ENCODE results near the gene FALEC. TPM values are rescaled to one million over a fixed set of nuclear protein-coding genes. Genes with fewer than 3 reads are reported as not detected.

FALEC gene
- total and polyA plus RNA-seq, 9 of the 15 experiments (the other 6 are each of a cell fraction or from before 2014, with no cell fraction given), result 0.15 to 1.8 (median 0.53) TPM; not detected in 5

GRCh38 chr1:150561254-150561973, 45.9 kb downstream of the FALEC start (continued):
- TF ChIP-seq JUN (IDR thresholded peaks at IDR 0.05; ENCODE audit: borderline replicate concordance, low read depth, low read length) (0 out of 2 replicates have a peak, but pooled peaks have one; percentile 30), JUN (CRISPR knock-in tag; IDR thresholded peaks at IDR 0.05; ENCODE audit: borderline replicate concordance) (no peak), TAF15 (IDR thresholded peaks at IDR 0.05; ENCODE audit: low read depth, low read length) (no peak), CEBPG (CRISPR knock-in tag; IDR thresholded peaks at IDR 0.05) (no peak), CEBPG (tag; conservative IDR thresholded peaks at IDR 0.05 in 1 of 2, IDR thresholded peaks at IDR 0.05 in 1 of 2) (no peak), E2F5 (CRISPR knock-in tag; IDR thresholded peaks at IDR 0.05) (no peak), MEF2D (tag; conservative IDR thresholded peaks at IDR 0.05; ENCODE audit: low read depth) (no peak), GABPA (tag; conservative IDR thresholded peaks at IDR 0.05; ENCODE audit: low read depth) (no peak), ZNF507 (tag; conservative IDR thresholded peaks at IDR 0.05) (no peak), XRCC3 (IDR thresholded peaks at IDR 0.05) (no peak), MED1 (CRISPR knock-in tag; IDR thresholded peaks at IDR 0.05; ENCODE audit: borderline replicate concordance) (no peak), FOXP4 (CRISPR knock-in tag; IDR thresholded peaks at IDR 0.05; ENCODE audit: borderline replicate concordance) (peak; percentile 85; the same call in 1 of the 2 replicates), TOE1 (IDR thresholded peaks at IDR 0.05; ENCODE audit: borderline replicate concordance) (peak; percentile 55), TOE1 (CRISPR knock-in tag; IDR thresholded peaks at IDR 0.05; ENCODE audit: borderline replicate concordance, low read depth) (no peak), ATF1 (CRISPR knock-in tag; IDR thresholded peaks at IDR 0.05) (no peak), ATF1 (tag; IDR thresholded peaks at IDR 0.05) (no peak; the same call in 1 of the 2 replicates), TFE3 (CRISPR knock-in tag; IDR thresholded peaks at IDR 0.05) (no peak), PURB (CRISPR knock-in tag; IDR thresholded peaks at IDR 0.05; ENCODE audit: low read depth) (no peak), ARID1B (IDR thresholded peaks at IDR 0.05) (peak; percentile 55), DIDO1 (tag; IDR thresholded peaks at IDR 0.05; ENCODE audit: low read depth) (no peak)
- TF ChIP-seq, protein P1, sequence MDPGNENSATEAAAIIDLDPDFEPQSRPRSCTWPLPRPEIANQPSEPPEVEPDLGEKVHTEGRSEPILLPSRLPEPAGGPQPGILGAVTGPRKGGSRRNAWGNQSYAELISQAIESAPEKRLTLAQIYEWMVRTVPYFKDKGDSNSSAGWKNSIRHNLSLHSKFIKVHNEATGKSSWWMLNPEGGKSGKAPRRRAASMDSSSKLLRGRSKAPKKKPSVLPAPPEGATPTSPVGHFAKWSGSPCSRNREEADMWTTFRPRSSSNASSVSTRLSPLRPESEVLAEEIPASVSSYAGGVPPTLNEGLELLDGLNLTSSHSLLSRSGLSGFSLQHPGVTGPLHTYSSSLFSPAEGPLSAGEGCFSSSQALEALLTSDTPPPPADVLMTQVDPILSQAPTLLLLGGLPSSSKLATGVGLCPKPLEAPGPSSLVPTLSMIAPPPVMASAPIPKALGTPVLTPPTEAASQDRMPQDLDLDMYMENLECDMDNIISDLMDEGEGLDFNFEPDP (CRISPR knock-in tag; IDR thresholded peaks at IDR 0.05), result no peak
- TF ChIP-seq, protein P2, sequence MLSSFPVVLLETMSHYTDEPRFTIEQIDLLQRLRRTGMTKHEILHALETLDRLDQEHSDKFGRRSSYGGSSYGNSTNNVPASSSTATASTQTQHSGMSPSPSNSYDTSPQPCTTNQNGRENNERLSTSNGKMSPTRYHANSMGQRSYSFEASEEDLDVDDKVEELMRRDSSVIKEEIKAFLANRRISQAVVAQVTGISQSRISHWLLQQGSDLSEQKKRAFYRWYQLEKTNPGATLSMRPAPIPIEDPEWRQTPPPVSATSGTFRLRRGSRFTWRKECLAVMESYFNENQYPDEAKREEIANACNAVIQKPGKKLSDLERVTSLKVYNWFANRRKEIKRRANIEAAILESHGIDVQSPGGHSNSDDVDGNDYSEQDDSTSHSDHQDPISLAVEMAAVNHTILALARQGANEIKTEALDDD (IDR thresholded peaks at IDR 0.05), result no peak

All from K562 (cell line).